DND-41 (cell line): Measurements from ENCODE around the gene TRIM29.

Source experiments
- ATAC-seq: fragments of 200-7000 bp; cut with Tn5 transposase; 3 replicates; pipeline ENCODE4 v1.9.1; 2021; ENCODE audit warnings: low read depth; ENCODE audit not compliant: insufficient read depth
- DNase-seq: peaks from one replicate; pipeline ENCODE4 v3.0.0-alpha.2; 2020
- H2AFZ ChIP-seq: 2 replicates; pipeline ENCODE4 v1.6.0; 2012; ENCODE audit warnings: low read depth, low read length
- H3K27ac ChIP-seq: 2 replicates; pipeline ENCODE4 v1.5.1; 2012; ENCODE audit warnings: low read length, inconsistent platforms
- H3K27me3 ChIP-seq: fragments of 200-600 bp; sonication (generic); 2 replicates; pipeline ENCODE4 v1.6.0; 2012; ENCODE audit warnings: low read length, mild to moderate bottlenecking, inconsistent platforms; ENCODE audit not compliant: insufficient read depth, poor library complexity
- H3K36me3 ChIP-seq: 2 replicates; pipeline ENCODE4 v1.5.1; 2012; ENCODE audit warnings: low read length, inconsistent platforms; ENCODE audit not compliant: insufficient read depth
- H3K4me1 ChIP-seq: 2 replicates; pipeline ENCODE4 v1.5.1; 2012; ENCODE audit warnings: mild to moderate bottlenecking, low read length; ENCODE audit not compliant: insufficient read depth
- H3K4me2 ChIP-seq: 2 replicates; pipeline ENCODE4 v1.6.0; 2012; ENCODE audit warnings: mild to moderate bottlenecking, moderate library complexity, low read length, inconsistent platforms; ENCODE audit not compliant: insufficient read depth
- H3K4me3 ChIP-seq, 2 experiments: fragments of 200-600 bp in 1 of 2; shearing (Covaris generic) in 1 of 2; 2 replicates each; pipeline ENCODE4 v1.5.1; 2012 to 2016; ENCODE audit warnings: inconsistent platforms in 2 of 2, low read length in 2 of 2, mild to moderate bottlenecking in 2 of 2, low read depth in 1 of 2, moderate library complexity in 1 of 2
- H3K79me2 ChIP-seq: 2 replicates; pipeline ENCODE4 v1.6.0; 2012; ENCODE audit warnings: low read length, inconsistent platforms; ENCODE audit not compliant: insufficient read depth
- H3K9ac ChIP-seq: 2 replicates; pipeline ENCODE4 v1.6.0; 2012; ENCODE audit warnings: low read depth, mild to moderate bottlenecking, inconsistent platforms, low read length, moderate library complexity
- H3K9me3 ChIP-seq: 2 replicates; pipeline ENCODE4 v1.5.1; 2012; ENCODE audit warnings: low read length, moderate library complexity, mild to moderate bottlenecking, inconsistent platforms; ENCODE audit not compliant: insufficient read depth, severe bottlenecking
- H4K20me1 ChIP-seq: 2 replicates; pipeline ENCODE4 v1.6.0; 2012; ENCODE audit warnings: low read length; ENCODE audit not compliant: insufficient read depth
- CTCF ChIP-seq: IDR thresholded peaks from 2 replicates; pipeline ENCODE4 v1.5.1; 2012; ENCODE audit warnings: borderline replicate concordance, low read length, moderate library complexity, mild to moderate bottlenecking; ENCODE audit not compliant: poor library complexity, severe bottlenecking; ENCODE audit errors: extremely low read depth
- EZH2 ChIP-seq: IDR thresholded peaks from 3 replicates; pipeline ENCODE4 v1.6.1; 2012; ENCODE audit warnings: borderline replicate concordance, low read depth, mild to moderate bottlenecking, moderate library complexity, low read length, inconsistent platforms; ENCODE audit not compliant: severe bottlenecking

Gene TRIM29

GRCh38 chr11:120137611-120138521 lies at the start of gene TRIM29:
TSS of gene TRIM29 (minus strand) at chr11:120138113. CDS start at chr11:120138031, 82 bp downstream.
- H3K27me3 ChIP-seq = peaks cover 20% of the 10 kb centered on the region
- peaks cover 16% of the 10 kb centered on the region for H4K20me1 ChIP-seq
- no peak for TF ChIP-seq CTCF
- no peak for DNase-seq
- H3K27ac ChIP-seq = no peak within 1 kb of the TSS
- H2AFZ ChIP-seq = no peak within 1 kb of the TSS
- no peaks in the 10 kb centered on the region for H3K79me2 ChIP-seq
- no peaks in the 10 kb centered on the region for H3K36me3 ChIP-seq
- ATAC-seq = no peak
- no peak within 1 kb of the TSS for H3K9ac ChIP-seq
- H3K4me2 ChIP-seq = no peak within 1 kb of the TSS
- no peak within 1 kb of the TSS for H3K4me3 ChIP-seq
- no peaks in the 10 kb centered on the region for H3K4me1 ChIP-seq
- H3K9me3 ChIP-seq = no peaks in the 10 kb centered on the region

GRCh38 chr11:120186774-120187591 lies 49.1 kb upstream of the TRIM29 start:
- Histone ChIP-seq H3K4me2 (no peak overlapping the region), H3K4me3 (no peak overlapping the region), H3K4me1 (no peaks in the 10 kb centered on the region), H2AFZ (no peak overlapping the region), H3K79me2 (no peaks in the 10 kb centered on the region), H3K36me3 (no peaks in the 10 kb centered on the region), H3K27me3 (peaks cover 57% of the 10 kb centered on the region), H4K20me1 (peaks cover 19% of the 10 kb centered on the region), H3K9ac (no peak overlapping the region), H3K9me3 (no peaks in the 10 kb centered on the region), H3K27ac (no peak overlapping the region)
- DNase-seq (no peak), ATAC-seq (no peak)
- no peak for TF ChIP-seq CTCF
- TF ChIP-seq EZH2 = no peak

- DNase-seq = no peak
- peaks cover 20% of the 10 kb centered on the region for H4K20me1 ChIP-seq
- H3K27me3 ChIP-seq = peaks cover 57% of the 10 kb centered on the region
- no peak overlapping the region for H3K27ac ChIP-seq
- no peak overlapping the region for H3K9ac ChIP-seq
- no peak overlapping the region for H3K4me3 ChIP-seq
- H3K79me2 ChIP-seq = no peaks in the 10 kb centered on the region
- TF ChIP-seq CTCF = no peak
- TF ChIP-seq EZH2 = no peak
- H3K9me3 ChIP-seq = no peaks in the 10 kb centered on the region
- no peaks in the 10 kb centered on the region for H3K4me1 ChIP-seq
- H3K36me3 ChIP-seq = no peaks in the 10 kb centered on the region
- H2AFZ ChIP-seq = no peak overlapping the region
- H3K4me2 ChIP-seq = no peak overlapping the region
- ATAC-seq = no peak
Measured at GRCh38 chr11:120186456-120186773, 48.5 kb upstream of the TRIM29 start.
